ENCODE data around the gene FCAR.
"Not testable (repeated sequence)": the region's sequence is repeated elsewhere in the genome, so short reads cannot be mapped to it uniquely, and the experiment has no call there.

Gene FCAR

DNA sequence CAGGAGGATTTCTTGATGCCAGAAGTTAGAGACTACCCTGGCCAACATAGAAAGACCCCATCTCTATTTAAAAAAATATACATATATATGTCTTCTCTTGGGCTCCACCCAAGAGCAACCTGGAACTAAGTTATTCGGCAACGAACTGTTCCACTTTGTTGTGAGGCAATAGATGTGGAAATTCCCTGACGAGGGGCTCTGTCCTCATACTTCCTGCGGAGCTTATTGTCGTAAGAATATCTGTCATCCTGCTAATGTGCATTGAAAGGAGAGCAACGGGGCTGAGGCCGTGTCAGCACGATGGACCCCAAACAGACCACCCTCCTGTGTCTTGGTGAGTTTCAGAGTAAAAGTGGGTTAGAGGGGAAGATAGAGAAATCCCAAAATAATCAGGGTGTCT is at the start of gene FCAR:
Gene FCAR (plus strand): TSS at position 246 of the 400 bp plus-strand sequence. CDS start 55 bp downstream, at position 301.
- in situ Hi-C loops (cut with MboI; ENCODE audit: low sequenced_read_pairs) = no loop called here

DNA sequence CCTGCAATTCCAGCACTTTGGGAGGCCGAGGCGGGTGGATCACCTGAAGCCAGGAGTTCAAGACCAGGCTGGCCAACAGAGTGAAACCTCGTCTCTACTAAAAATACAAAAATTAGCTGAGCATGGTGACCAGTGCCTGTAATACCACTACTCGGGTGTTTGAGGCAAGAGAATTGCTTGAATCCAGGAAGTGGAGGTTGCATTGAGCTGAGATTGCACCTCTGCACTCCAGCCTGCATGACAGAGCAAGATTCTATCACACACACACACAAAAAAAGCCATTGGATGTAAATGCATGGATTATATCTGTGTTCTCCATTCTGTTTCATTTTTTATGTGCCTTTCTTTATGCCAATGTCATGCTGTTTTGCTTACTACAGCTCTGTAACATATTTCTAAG is 49.6 kb upstream of the FCAR start:
- in situ Hi-C loops (cut with MboI; ENCODE audit: low sequenced_read_pairs) = not testable (repeated sequence)

DNA sequence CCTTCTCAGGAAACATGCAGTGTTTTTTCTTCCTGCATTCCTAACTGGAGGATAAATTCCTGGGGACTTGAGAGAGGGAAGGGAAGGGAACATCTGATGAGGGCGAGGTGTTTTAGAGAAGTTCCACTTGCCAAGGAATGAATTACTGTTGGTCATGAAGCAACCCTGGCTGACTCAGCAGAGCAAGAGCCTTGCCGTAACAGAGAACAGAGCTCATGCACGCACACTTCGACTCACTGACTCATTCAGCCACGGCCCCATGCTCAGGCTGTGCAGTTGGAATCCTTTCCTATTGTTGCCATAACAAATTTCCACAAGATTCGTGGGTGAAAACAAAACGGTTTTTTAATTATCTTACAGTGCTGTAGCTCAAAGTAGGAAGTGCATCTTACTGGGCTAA is 48.7 kb upstream of the FCAR start:
- in situ Hi-C loops (cut with MboI; ENCODE audit: low sequenced_read_pairs) = not testable (repeated sequence)

DNA sequence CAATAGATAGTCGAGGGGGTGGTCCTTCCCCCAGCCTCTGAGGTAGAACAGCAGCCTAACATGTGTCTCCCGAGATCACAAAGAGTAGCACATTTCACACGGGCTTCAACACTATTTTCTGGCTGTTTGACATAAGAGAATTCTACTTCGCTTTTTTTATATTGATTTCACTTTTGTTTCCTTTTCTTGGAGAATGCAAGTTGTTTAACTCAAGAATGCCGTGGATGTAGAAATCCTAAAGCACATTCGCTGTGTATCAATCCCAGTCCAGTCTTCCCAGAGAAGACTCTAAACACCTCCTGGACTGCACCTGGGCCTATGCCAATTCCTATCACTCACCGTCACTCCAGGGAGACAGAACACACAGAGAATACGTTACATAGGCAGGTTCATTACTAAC is 46.0 kb upstream of the FCAR start:
- in situ Hi-C loops (cut with MboI; ENCODE audit: low sequenced_read_pairs) = not testable (repeated sequence)

DNA sequence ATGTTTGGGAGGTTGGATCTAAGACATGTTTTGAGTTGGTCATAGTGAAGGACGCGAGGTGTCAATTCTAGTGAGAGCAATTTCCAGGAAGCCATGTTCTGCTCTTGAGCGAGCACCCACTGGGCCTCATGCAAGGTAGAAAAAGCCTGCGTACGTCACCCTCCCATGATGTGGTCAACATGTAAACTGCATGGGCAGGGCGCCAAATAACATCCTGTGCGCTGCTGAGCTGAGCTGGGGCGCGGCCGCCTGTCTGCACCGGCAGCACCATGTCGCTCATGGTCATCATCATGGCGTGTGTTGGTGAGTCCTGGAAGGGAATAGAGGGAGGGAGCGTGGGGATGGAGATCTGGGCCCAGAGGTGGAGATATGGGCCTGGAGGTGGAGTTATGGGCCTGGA is 41.5 kb upstream of the FCAR start, which contains the start of gene KIR2DS4:
Gene KIR2DS4 (plus strand): TSS at position 181 of the 400 bp plus-strand sequence.
- in situ Hi-C loops (cut with MboI; ENCODE audit: low sequenced_read_pairs) = not testable (repeated sequence)

DNA sequence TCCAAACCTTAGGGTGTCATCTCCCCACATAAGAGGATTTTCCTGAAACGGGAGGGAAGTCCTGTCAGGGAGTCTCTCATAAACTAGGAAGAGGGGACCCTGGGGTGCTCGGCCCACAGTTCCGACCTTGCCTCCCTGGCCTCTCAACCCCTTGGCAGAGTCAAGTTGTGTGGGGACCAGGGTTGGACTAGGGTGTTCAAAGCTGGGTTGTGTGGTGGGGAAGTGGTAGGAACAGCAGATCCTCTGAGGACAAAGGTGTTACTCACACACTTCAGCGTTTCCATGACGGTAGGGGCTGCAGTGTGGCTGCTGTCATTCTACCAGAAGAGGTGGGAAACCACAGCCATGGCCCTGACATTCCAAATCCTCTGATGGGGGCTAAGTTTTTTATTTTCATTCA is 38.9 kb upstream of the FCAR start:
- in situ Hi-C loops (cut with MboI; ENCODE audit: low sequenced_read_pairs) = not testable (repeated sequence)

DNA sequence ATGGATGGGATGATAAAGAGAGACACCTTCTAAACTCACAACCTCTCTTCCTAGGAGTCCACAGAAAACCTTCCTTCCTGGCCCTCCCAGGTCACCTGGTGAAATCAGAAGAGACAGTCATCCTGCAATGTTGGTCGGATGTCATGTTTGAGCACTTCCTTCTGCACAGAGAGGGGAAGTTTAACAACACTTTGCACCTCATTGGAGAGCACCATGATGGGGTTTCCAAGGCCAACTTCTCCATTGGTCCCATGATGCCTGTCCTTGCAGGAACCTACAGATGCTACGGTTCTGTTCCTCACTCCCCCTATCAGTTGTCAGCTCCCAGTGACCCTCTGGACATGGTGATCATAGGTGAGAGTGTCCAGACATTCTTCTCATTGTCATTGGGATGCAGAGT is 36.5 kb upstream of the FCAR start:
- in situ Hi-C loops (cut with MboI; ENCODE audit: low sequenced_read_pairs) = not testable (repeated sequence)

DNA sequence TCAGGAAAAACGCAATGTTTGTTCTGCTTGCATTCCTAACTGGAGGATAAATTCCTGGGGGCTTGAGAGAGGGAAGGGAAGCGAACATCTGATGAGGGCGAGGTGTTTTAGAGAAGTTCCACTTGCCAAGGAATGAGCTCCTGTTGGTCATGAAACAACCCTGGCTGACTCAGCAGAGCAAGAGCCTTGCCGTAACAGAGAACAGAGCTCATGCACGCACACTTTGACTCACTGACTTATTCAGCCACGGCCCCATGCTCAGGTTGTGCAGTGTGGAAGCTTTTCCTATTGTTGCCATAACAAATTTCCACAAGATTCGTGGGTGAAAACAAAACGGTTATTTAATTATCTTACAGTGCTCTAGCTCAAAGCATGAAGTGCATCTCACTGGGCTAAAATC is 30.9 kb upstream of the FCAR start:
- in situ Hi-C loops (cut with MboI; ENCODE audit: low sequenced_read_pairs) = not testable (repeated sequence)

DNA sequence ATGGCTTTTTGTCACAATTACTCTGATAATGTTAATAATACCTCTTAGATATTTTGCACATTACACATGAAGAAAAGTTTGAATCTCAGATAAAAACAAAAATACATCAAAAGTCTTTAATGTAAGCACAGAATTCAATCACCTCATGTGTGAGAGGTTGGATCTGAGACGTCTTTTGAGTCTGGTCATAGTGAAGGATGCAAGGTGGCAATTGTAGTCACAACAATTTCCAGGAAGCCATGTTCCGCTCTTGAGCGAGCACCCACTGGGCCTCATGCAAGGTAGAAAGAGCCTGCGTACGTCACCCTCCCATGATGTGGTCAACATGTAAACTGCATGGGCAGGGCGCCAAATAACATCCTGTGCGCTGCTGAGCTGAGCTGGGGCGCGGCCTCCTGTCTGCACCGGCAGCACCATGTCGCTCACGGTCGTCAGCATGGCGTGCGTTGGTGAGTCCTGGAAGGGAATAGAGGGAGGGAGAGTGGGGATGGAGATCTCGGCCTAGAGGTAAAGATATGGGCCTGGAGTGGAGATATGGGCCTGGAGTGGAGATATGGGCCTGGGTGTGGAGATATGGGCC is 23.9 kb upstream of the FCAR start, which contains the start of gene KIR3DL2:
Gene KIR3DL2 (plus strand): TSS at position 383 of the 580 bp plus-strand sequence. CDS start 33 bp downstream, at position 416.
- in situ Hi-C loops (cut with MboI; ENCODE audit: low sequenced_read_pairs) = loop anchor here (5.0 kb wide), 1 partner anchor 33 kb away; the partner anchor contains the start of gene KIR3DL1

DNA sequence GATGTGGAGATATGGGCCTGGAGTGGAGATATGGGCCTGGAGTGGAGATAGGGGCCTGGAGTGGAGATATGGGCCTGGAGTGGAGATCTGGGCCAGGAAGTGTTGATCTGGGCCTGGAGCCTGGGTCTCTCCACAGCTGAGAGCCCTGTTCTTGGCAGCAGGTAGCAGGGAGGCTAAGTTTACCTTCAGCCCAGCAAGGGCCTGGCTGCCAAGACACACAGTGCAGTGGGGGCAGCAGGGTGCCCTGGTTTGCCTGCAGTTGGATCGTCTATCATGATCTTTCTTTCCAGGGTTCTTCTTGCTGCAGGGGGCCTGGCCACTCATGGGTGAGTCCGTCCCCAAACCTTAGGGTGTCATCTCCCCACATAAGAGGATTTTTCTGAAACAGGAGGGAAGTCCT is 23.1 kb upstream of the FCAR start:
- in situ Hi-C loops (cut with MboI; ENCODE audit: low sequenced_read_pairs) = loop anchor here (5.0 kb wide), 1 partner anchor 34 kb away; the partner anchor contains the start of gene KIR3DL1

DNA sequence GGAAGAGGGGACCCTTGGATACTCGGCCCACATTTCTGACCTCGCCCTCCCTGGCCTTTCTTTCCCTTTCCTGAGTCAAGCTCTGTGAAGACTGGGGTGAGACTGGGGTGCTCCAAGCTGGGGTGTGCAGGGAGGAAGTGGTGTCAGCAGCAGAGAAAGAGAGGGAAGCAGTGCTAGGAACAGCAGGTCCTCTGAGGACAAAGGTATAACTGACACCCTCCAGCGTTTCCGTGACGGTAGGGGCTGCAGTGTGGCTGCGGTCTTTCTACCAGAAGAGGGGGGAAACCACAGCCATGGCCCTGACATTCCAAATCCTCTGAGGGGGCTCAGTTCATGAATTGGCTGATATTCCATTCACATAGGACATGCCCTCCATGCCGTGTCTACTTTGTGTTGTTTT is 22.7 kb upstream of the FCAR start:
- in situ Hi-C loops (cut with MboI; ENCODE audit: low sequenced_read_pairs) = loop anchor here (5.0 kb wide), 1 partner anchor 34 kb away; the partner anchor contains the start of gene KIR3DL1

DNA sequence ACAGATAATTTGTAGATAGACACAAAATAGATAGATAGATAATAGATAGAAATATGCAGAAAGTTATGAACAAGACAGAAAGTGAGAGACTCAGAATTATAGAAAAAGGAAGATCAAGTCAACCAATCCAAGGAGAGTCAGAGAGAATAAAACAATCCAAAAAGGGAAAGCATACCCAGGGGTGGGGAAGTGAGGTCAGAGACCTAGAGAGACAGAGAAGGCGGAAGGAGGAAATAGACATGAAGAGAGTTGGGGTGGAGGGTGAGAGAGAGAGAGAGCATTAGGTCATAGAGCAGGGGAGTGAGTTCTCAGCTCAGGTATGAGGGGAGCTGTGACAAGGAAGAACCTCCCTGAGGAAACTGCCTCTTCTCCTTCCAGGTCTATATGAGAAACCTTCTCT is 18.8 kb upstream of the FCAR start:
- in situ Hi-C loops (cut with MboI; ENCODE audit: low sequenced_read_pairs) = not testable (repeated sequence)

DNA sequence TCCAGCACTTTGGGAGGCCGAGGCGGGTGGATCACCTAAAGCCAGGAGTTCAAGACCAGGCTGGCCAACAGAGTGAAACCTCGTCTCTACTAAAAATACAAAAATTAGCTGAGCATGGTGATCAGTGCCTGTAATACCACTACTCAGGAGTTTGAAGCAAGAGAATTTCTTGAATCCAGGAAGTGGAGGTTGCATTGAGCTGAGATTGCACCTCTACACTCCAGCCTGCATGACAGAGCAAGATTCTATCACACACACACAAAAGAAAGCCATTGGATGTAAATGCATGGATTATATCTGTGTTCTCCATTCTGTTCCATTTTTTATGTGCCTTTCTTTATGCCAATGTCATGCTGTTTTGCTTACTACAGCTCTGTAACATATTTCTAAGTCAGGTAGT is 15.6 kb upstream of the FCAR start:
- in situ Hi-C loops (cut with MboI; ENCODE audit: low sequenced_read_pairs) = not testable (repeated sequence)

DNA sequence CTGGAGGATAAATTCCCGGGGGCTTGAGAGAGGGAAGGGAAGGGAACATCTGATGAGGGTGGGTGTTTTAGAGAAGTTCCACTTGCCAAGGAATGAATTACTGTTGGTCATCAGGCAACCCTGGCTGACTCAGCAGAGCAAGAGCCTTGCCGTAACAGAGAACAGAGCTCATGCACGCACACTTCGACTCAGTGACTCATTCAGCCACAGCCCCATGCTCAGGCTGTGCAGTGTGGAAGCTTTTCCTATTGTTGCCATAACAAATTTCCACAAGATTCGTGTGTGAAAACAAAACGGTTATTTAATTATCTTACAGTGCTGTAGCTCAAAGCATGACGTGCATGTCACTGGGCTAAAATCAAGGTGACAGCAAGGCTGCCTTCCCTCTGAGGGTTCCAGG is 14.6 kb upstream of the FCAR start:
- in situ Hi-C loops (cut with MboI; ENCODE audit: low sequenced_read_pairs) = not testable (repeated sequence)

DNA sequence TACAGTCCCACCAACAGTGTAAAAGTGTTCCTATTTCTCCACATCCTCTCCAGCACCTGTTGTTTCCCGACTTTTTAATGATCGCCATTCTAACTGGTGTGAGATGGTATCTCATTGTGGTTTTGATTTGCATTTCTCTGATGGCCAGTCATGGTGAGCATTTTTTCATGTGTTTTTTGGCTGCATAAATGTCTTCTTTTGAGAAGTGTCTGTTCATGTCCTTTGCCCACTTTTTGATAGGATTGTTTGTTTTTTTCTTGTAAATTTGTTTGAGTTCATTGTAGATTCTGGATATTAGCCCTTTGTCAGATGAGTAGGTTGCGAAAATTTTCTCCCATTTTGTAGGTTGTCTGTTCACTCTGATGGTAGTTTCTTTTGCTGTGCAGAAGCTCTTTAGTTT is 10.6 kb upstream of the FCAR start:
- in situ Hi-C loops (cut with MboI; ENCODE audit: low sequenced_read_pairs) = not testable (repeated sequence)

DNA sequence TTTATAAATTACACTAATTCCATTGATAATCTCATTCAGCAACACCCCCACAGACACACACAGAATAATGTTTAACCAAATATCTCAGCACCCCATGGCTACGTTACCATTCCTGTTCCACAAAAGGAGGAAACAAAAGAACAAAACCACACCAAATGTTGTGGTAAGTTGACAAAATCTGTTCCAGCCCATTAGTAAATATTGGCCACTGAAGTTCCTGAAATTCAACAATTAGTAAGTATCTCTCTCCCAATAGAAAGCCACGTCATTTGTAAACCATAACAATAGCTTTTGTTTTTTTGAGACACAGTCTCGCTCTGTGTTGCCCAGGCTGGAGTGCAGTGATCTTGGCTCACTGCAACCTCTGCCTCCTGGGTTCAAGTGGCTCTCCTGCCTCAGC is 2.3 kb upstream of the FCAR start:
- in situ Hi-C loops (cut with MboI; ENCODE audit: low sequenced_read_pairs) = no loop called here

DNA sequence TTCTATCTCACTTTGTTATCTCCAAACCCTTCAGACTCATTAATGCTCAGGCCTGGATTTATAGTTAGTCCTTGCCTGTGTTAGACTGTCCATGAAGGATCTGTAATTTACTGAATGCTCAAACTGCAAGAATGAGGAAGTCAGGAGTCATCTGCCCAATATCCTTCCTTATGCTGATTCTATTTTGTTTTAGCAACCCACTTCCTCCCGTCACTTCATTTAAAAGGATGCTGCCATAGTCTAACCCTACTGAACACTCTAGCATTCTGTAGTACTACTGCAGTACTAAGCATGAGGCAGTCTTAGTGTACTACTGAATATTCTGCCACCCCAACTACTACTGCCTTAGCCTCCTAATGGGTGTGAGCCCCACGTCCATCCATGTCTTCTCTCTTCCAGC is 1.5 kb downstream of the FCAR start:
- in situ Hi-C loops (cut with MboI; ENCODE audit: low sequenced_read_pairs) = no loop called here

DNA sequence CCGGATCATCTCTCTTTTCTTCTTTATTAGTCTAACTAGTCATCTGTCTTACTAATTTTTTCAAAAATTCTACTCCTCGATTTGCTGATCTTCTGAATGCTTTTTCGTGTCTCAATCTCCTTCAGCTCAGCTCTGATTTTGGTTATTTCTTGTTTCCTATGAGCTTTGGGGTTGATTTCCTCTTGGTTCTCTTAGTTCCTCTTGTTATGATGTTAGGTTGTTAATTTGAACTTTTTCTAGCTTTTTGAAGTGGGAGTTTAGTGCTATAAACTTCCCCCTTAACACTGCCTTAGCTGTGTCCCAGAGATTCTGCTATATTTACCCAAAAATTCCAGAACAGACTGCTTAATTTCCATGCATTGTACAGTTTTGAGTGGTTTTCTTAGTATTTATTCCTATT is 3.4 kb downstream of the FCAR start:
- in situ Hi-C loops (cut with MboI; ENCODE audit: low sequenced_read_pairs) = no loop called here

DNA sequence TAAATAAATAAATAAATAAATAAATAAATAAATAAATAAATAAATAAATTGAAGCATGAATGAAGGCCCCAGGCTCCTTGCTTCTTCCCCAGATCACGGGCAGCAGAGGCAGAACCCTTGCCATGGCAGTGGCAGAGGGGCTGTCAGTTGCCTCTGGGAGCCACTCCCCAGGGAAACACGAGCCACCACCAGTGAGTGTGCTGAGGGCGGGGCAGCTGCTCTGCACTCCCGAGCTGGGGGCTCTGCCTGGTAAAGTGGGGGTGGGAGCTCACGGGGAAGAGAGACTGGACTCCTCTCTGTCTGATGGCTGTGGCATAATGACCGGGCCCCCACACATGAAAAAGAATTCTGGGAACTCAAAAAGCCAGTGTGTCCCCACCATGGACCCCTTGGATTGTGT is 7.8 kb downstream of the FCAR start:
- in situ Hi-C loops (cut with MboI; ENCODE audit: low sequenced_read_pairs) = no loop called here

DNA sequence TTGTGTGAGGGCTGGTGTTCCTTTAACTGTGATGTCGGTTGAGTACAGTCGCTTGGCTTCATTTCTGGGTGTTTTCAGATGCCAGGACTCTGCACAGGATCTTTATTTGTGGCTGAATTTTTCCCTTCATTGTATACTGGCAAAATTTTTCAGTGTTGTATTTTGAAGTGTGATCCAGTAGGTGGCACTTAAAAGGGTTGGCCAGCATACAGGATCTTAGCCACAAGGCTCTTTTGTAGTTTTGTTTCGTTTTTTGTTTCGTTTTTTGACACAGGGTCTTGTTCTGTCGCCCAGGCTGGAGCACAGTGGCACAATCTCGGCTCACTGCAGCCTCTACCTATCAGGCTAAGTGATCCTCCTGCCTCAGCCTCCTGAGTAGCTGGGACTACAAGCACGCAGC is 8.7 kb downstream of the FCAR start:
- in situ Hi-C loops (cut with MboI; ENCODE audit: low sequenced_read_pairs) = no loop called here

DNA sequence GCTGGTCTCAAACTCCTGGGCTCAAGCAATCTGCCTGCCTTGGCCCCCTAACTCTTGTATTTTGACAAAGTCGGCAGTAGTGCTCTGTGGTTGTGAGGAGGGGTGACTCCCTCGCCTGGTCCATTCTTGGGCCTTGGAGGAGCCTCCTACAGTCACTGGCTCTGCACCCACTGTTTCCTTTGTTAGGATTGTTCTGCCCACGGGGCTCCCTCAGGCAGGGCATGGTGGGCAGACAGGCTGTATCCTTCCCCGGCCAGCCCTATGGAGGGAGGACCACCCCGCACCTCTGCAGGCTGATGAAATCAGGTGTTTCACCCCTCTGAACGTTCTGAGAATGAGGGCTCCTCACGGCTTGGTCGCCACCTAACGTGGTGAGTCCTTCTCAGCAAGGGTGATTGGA is 9.2 kb downstream of the FCAR start:
- in situ Hi-C loops (cut with MboI; ENCODE audit: low sequenced_read_pairs) = no loop called here

DNA sequence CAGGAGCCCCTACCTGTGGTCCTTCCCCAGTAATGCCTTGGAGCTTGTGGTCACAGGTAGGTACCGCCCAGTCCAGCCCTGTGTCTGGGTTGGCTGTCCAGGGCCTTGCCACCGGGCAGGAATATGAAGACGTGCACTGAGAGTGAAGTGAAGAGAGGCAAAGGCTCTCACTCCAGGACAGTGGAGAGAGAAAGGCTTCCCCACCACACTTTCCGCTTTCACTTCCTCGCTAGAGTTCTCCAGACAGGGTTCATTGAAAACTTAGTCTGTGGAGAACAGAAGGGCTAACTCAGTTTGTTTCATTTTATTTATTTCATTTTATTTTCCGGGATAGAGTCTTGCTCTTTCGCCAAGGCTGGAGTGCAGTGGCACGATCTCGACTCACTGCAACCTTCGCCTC is 14.2 kb downstream of the FCAR start:
- in situ Hi-C loops (cut with MboI; ENCODE audit: low sequenced_read_pairs) = no loop called here

DNA sequence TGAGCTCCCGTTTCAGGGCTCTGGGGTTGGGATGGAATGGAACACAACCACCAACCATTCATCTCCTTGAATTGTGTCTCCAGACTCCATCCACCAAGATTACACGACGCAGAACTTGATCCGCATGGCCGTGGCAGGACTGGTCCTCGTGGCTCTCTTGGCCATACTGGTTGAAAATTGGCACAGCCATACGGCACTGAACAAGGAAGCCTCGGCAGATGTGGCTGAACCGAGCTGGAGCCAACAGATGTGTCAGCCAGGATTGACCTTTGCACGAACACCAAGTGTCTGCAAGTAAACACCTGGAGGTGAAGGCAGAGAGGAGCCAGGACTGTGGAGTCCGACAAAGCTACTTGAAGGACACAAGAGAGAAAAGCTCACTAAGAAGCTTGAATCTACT is 15.5 kb downstream of the FCAR start:
- in situ Hi-C loops (cut with MboI; ENCODE audit: low sequenced_read_pairs) = no loop called here

Data from HL-60/S4 treated with phorbol 12-myristate 13-acetate at 8.2 ng/mL for 4 days and 3 days (cell line).